Panc1 (cell line): ENCODE results near the gene LZTFL1. TPM values are rescaled to one million over a fixed set of nuclear protein-coding genes. Genes with fewer than 3 reads are reported as not detected.

Experiments
- ATAC-seq: fragments of 200-7000 bp; cut with Tn5 transposase; 2 replicates; pipeline ENCODE4 v1.9.1; 2020; ENCODE audit warnings: mild to moderate bottlenecking, moderate library complexity
- BruUV-seq: library from RNA; stranded (reverse); fragments of 400-500 nt; replicated peaks from 2 replicates; lab custom pipeline; 2021; lab: Mats Ljungman, UMichigan
- CTCF ChIA-PET: fragments of 300-600 bp; sonication (Branson Sonifier 250); formaldehyde crosslinking; loops from one replicate; lab custom pipeline; 2022; ENCODE audit warnings: antibody characterized with exemption; lab: Charles Lee
- POLR2A ChIA-PET: fragments of 300-600 bp; sonication (Branson Sonifier 250); formaldehyde crosslinking; loops from one replicate; lab custom pipeline; 2022; ENCODE audit warnings: antibody characterized with exemption; lab: Charles Lee
- DNase-seq: peaks from one replicate; pipeline ENCODE4 v3.0.0-alpha.2; 2010; ENCODE audit warnings: low read depth, low spot score
- H3K27ac ChIP-seq: 2 replicates; pipeline ENCODE4 v1.5.1; 2011; ENCODE audit warnings: mild to moderate bottlenecking, low read length, inconsistent platforms
- H3K27me3 ChIP-seq: fragments of 200-500 bp; sonication (Bioruptor generic); 2 replicates; pipeline ENCODE4 v1.6.0; 2014; ENCODE audit warnings: low read length, inconsistent platforms; ENCODE audit not compliant: control insufficient read depth, insufficient read depth
- H3K36me3 ChIP-seq: fragments of 200-500 bp; sonication (Bioruptor generic); 2 replicates; pipeline ENCODE4 v1.5.1; 2014; ENCODE audit warnings: inconsistent platforms, mild to moderate bottlenecking, low read length, moderate library complexity; ENCODE audit not compliant: control insufficient read depth, insufficient read depth
- H3K4me1 ChIP-seq: 2 replicates; pipeline ENCODE4 v1.5.1; 2011; ENCODE audit warnings: inconsistent platforms, mild to moderate bottlenecking, low read length, moderate library complexity; ENCODE audit not compliant: control insufficient read depth, insufficient read depth
- H3K4me3 ChIP-seq, 2 experiments: 2 replicates each; pipeline ENCODE4 v1.5.1; 2011 to 2012; ENCODE audit warnings: low read depth in 2 of 2, low read length in 2 of 2, mild to moderate bottlenecking in 2 of 2, inconsistent platforms in 1 of 2, moderate library complexity in 1 of 2
- H3K9me3 ChIP-seq: fragments of 200-500 bp; sonication (Bioruptor generic); 2 replicates; pipeline ENCODE4 v1.5.1; 2014; ENCODE audit warnings: low read depth, mild to moderate bottlenecking, inconsistent platforms, low read length, moderate library complexity; ENCODE audit not compliant: control insufficient read depth, insufficient read depth
- CTCF ChIP-seq: fragments of 450-650 bp; IDR thresholded peaks from 2 replicates; pipeline ENCODE4 v1.5.1; 2017; ENCODE audit warnings: mild to moderate bottlenecking
- POLR2AphosphoS5 ChIP-seq: IDR thresholded peaks from 2 replicates; pipeline ENCODE4 v1.6.1; 2012; ENCODE audit warnings: mild to moderate bottlenecking, low read depth, low read length, moderate library complexity
- REST ChIP-seq, 2 experiments: IDR thresholded peaks; 2 replicates each; pipeline ENCODE4 v1.6.1; 2011 to 2012; ENCODE audit warnings: low read depth in 2 of 2, control low read depth in 1 of 2, low read length in 1 of 2, mild to moderate bottlenecking in 1 of 2, moderate library complexity in 1 of 2; ENCODE audit not compliant: insufficient read depth in 1 of 2
- SIN3A ChIP-seq: IDR thresholded peaks from 2 replicates; pipeline ENCODE4 v1.6.1; 2012; ENCODE audit warnings: low read depth, mild to moderate bottlenecking, low read length, moderate library complexity, borderline replicate concordance; ENCODE audit not compliant: insufficient read depth
- TCF7L2 ChIP-seq: IDR thresholded peaks from 2 replicates; pipeline ENCODE4 v1.6.1; 2011; ENCODE audit warnings: mild to moderate bottlenecking, low read depth, low read length, inconsistent platforms
- in situ Hi-C: cut with HindIII; loops from 2 replicates; pipeline ENCODE4 v1.10.0; 2016; ENCODE audit warnings: low sequenced_read_pairs, low pct_unique_long_range_greater_than_20kb
- intact Hi-C: fragments of 100-400 bp; cut with micrococcal nuclease; formaldehyde crosslinking; loops from one replicate; pipeline ENCODE4 v1.10.0; 2022; ENCODE audit not compliant: unreplicated experiment
- total RNA-seq: library from RNA; stranded (reverse); gene quantifications from one replicate; pipeline ENCODE4 v1.2.1, GENCODE V29; 2021; ENCODE audit not compliant: unreplicated experiment

LZTFL1 gene
- total RNA-seq, 1 experiment from 2014 or later, result 12.3 TPM

GRCh38 chr3:45841420-45841756 is 531 bp downstream of the LZTFL1 start:
- ATAC-seq (peak; percentile 62), DNase-seq (no peak)
- peaks cover 3% of the 10 kb centered on the region; the same call in 1 of the 2 replicates for H3K27me3 ChIP-seq
- H3K36me3 ChIP-seq, result no peaks in the 10 kb centered on the region; the same call in 1 of the 2 replicates
- peak overlapping the region; percentile 51 for H3K27ac ChIP-seq
- peak overlapping the region; percentile 80 to 90 for H3K4me3 ChIP-seq
- intact Hi-C loops (no loop called here), in situ Hi-C loops (no loop called here)
- CTCF ChIA-PET, result interaction anchor here (1.1 kb wide), 1 partner anchor 88 kb away, joined by 3 read pairs; no protein-coding TSS in a partner anchor
- no TSS peak for BruUV-seq
- TF ChIP-seq SIN3A (no peak), CTCF (no peak), POLR2AphosphoS5 (no peak), TCF7L2 (no peak), REST (IDR thresholded peaks at IDR 0.05; ENCODE audit: insufficient read depth in 1 of 2, low read depth in 2 of 2, low read length in 1 of 2) (no peak)
- H3K9me3 ChIP-seq, result no peaks in the 10 kb centered on the region
- POLR2A ChIA-PET, result interaction anchor here (0.6 kb wide), 1 partner anchor 39 kb away, joined by 3 read pairs; no protein-coding TSS in a partner anchor
- H3K4me1 ChIP-seq, result no peaks in the 10 kb centered on the region

GRCh38 chr3:45838466-45838865 is 3.5 kb downstream of the LZTFL1 start:
- no peak overlapping the region for H3K4me3 ChIP-seq
- ChIA-PET POLR2A (no interaction called here), CTCF (no interaction called here)
- ATAC-seq (no peak), DNase-seq (no peak)
- H3K27me3 ChIP-seq, result no peaks in the 10 kb centered on the region
- intact Hi-C loops, result no loop called here
- H3K27ac ChIP-seq, result no peak overlapping the region
- TF ChIP-seq POLR2AphosphoS5, result no peak
- no peak for TF ChIP-seq SIN3A
- no peak for TF ChIP-seq CTCF
- no peak for TF ChIP-seq TCF7L2
- no peaks in the 10 kb centered on the region for H3K4me1 ChIP-seq
- in situ Hi-C loops, result no loop called here
- H3K36me3 ChIP-seq, result no peaks in the 10 kb centered on the region; the same call in 1 of the 2 replicates
- BruUV-seq, result no TSS peak
- H3K9me3 ChIP-seq, result no peaks in the 10 kb centered on the region
